ENCODE results near the gene TMEM135. TPM values are rescaled to one million over a fixed set of nuclear protein-coding genes. Genes with fewer than 3 reads are reported as not detected.
A peak's percentile ranks its signal among the peaks of the same experiment; 100 is the strongest.

The TMEM135 gene
- total and polyA plus RNA-seq, 12 donors = 3.4 to 28.6 (median 16.9) TPM

DNA sequence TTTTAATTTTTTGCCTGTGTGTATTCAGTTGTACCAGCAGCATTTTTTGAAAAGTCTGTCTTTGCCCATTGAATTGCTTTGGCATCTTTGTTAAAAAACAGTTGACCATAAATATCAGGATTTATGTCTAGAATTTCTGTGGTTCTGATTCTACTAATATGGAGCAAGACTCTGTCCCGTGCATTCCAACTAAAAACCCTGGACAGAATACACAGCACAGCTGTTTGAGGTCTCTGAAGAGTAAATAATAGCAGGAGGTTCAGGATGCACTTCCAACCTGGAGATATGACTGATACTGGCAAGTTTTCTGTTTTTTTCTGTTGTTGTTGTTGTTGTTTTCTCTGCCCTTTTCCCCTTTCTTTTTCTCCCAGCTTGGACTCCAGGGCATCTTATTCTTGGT is 141.9 kb downstream of the TMEM135 start:
- Histone ChIP-seq H3K36me3 (peaks cover 0 to 13% (median 0%) of the 10 kb centered on the region in 9 donors), H3K4me3 (no peak overlapping the region), H3K27me3 (no peaks in the 10 kb centered on the region), H3K4me1 (peaks cover 0 to 18% (median 7%) of the 10 kb centered on the region in 9 donors), H3K9me3 (peaks cover 0 to 13% (median 0%) of the 10 kb centered on the region in 11 donors), H3K27ac (no peak overlapping the region)
- no peak for DNase-seq
- ATAC-seq = no peak
- 88 to 89% methylated on average over 1 of the region's 1 CpG for WGBS, 2 donors
- intact Hi-C loops (cut with DNase I) = no loop called here
- TF ChIP-seq, protein P1, sequence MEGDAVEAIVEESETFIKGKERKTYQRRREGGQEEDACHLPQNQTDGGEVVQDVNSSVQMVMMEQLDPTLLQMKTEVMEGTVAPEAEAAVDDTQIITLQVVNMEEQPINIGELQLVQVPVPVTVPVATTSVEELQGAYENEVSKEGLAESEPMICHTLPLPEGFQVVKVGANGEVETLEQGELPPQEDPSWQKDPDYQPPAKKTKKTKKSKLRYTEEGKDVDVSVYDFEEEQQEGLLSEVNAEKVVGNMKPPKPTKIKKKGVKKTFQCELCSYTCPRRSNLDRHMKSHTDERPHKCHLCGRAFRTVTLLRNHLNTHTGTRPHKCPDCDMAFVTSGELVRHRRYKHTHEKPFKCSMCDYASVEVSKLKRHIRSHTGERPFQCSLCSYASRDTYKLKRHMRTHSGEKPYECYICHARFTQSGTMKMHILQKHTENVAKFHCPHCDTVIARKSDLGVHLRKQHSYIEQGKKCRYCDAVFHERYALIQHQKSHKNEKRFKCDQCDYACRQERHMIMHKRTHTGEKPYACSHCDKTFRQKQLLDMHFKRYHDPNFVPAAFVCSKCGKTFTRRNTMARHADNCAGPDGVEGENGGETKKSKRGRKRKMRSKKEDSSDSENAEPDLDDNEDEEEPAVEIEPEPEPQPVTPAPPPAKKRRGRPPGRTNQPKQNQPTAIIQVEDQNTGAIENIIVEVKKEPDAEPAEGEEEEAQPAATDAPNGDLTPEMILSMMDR (IDR thresholded peaks at IDR 0.05) = no peak

GRCh38 chr11:87180742-87181141 is 143.0 kb downstream of the TMEM135 start:
- Histone ChIP-seq H3K27me3 (no peaks in the 10 kb centered on the region), H3K9me3 (peaks cover 0 to 13% (median 0%) of the 10 kb centered on the region in 11 donors), H3K4me3 (no peak overlapping the region), H3K4me1 (peaks cover 0 to 11% (median 7%) of the 10 kb centered on the region in 9 donors), H3K27ac (no peak overlapping the region), H3K36me3 (peaks cover 0 to 13% (median 0%) of the 10 kb centered on the region in 9 donors)
- 40 to 41% methylated on average over 2 of the region's 2 CpGs for WGBS, 2 donors
- TF ChIP-seq, protein P1 (IDR thresholded peaks at IDR 0.05) = no peak
- intact Hi-C loops (cut with DNase I) = no loop called here
- DNase-seq (no peak), ATAC-seq (peak in 2 of 8 donors; percentile 33 to 47)

DNA sequence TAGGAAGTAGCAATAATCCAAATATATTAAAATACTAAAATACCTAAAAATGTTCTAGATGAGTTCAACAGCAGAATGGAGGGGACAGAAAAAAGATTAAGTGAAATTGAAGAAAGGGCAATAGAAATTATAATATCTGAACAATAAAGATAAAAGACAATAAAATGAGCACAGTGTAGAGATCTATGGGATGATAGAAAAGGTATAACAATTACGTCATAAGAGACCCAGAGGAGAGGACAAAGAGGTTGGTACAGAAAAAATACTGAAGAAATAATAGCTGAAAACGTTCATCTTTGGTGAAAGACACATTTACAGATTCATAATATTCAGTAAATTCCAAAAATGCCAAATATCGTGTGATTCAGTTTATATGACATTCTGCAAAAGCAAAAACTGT is 143.4 kb downstream of the TMEM135 start:
- TF ChIP-seq, protein P1 (IDR thresholded peaks at IDR 0.05) = no peak
- ATAC-seq (no peak), DNase-seq (no peak)
- no peaks in the 10 kb centered on the region for H3K27me3 ChIP-seq
- H3K27ac ChIP-seq = no peak overlapping the region
- H3K4me1 ChIP-seq = peaks cover 0 to 11% (median 7%) of the 10 kb centered on the region in 9 donors
- peaks cover 0 to 13% (median 0%) of the 10 kb centered on the region in 9 donors for H3K36me3 ChIP-seq
- 83 to 86% methylated on average over 3 of the region's 3 CpGs for WGBS, 2 donors
- intact Hi-C loops (cut with DNase I) = no loop called here
- no peak overlapping the region for H3K4me3 ChIP-seq
- H3K9me3 ChIP-seq = peaks cover 0 to 13% (median 0%) of the 10 kb centered on the region in 11 donors

- Histone ChIP-seq H3K4me1 (peaks cover 0 to 11% (median 7%) of the 10 kb centered on the region in 9 donors), H3K27ac (no peak overlapping the region), H3K36me3 (no peaks in the 10 kb centered on the region), H3K27me3 (no peaks in the 10 kb centered on the region), H3K4me3 (no peak overlapping the region), H3K9me3 (no peaks in the 10 kb centered on the region)
- TF ChIP-seq, protein P1 (IDR thresholded peaks at IDR 0.05) = no peak
- intact Hi-C loops (cut with DNase I) = no loop called here
- DNase-seq (no peak), ATAC-seq (no peak)
- WGBS, 2 donors = 95% methylated on average over 2 of the region's 2 CpGs
Measured at GRCh38 chr11:87185228-87185627, 147.5 kb downstream of the TMEM135 start.
